K562 (cell line): ENCODE data around the gene PLOD1. TPM values are rescaled to one million over a fixed set of nuclear protein-coding genes. Genes with fewer than 3 reads are reported as not detected.

Source experiments
- BHLHE40 ChIP-seq: IDR thresholded peaks from 2 replicates; pipeline ENCODE4 v1.6.1; 2011; ENCODE audit warnings: low read length, improper control_type of control experiment
- BMI1 ChIP-seq: fragments of 150-350 bp; IDR thresholded peaks from 2 replicates; pipeline ENCODE4 v1.6.1; 2014; ENCODE audit warnings: low read length
- CBFA2T3 ChIP-seq: fragments of 450-650 bp; IDR thresholded peaks from 2 replicates; pipeline ENCODE4 v1.6.1; 2017
- EP400 ChIP-seq: fragments of 450-650 bp; IDR thresholded peaks from 2 replicates; pipeline ENCODE4 v1.6.1; 2017; ENCODE audit warnings: antibody characterized with exemption, mild to moderate bottlenecking, moderate library complexity
- GTF2A2 ChIP-seq: IDR thresholded peaks from 2 replicates; pipeline ENCODE4 v1.6.1; 2016; ENCODE audit warnings: mild to moderate bottlenecking, missing genetic modification characterization, missing compliant biosample characterization
- KDM1A ChIP-seq, 2 experiments: fragments of 450-650 bp; IDR thresholded peaks; 2 replicates each; pipeline ENCODE4 v1.6.1; 2016; ENCODE audit warnings: mild to moderate bottlenecking in 2 of 2
- KLF10 ChIP-seq: fragments of 250-450 bp; sonication (Bioruptor Pico); IDR thresholded peaks from 2 replicates; pipeline ENCODE4 v1.6.1; 2021; ENCODE audit warnings: matching md5 sums
- MCM2 ChIP-seq: fragments of 450-650 bp; IDR thresholded peaks from 2 replicates; pipeline ENCODE4 v1.6.1; 2017; ENCODE audit warnings: low read depth, mild to moderate bottlenecking
- MED1 ChIP-seq: sonication (generic); formaldehyde crosslinking; IDR thresholded peaks from 2 replicates; pipeline ENCODE4 v1.8.1; 2023; ENCODE audit warnings: missing genetic modification reagents, borderline replicate concordance
- POLR3G ChIP-seq: IDR thresholded peaks from 2 replicates; pipeline ENCODE4 v1.6.1; 2011; ENCODE audit not compliant: insufficient read length, insufficient replicate concordance; ENCODE audit errors: extremely low read depth
- RAD51 ChIP-seq: fragments of 450-650 bp; IDR thresholded peaks from 2 replicates; pipeline ENCODE4 v1.7.1; 2016; ENCODE audit warnings: low read depth, mild to moderate bottlenecking, borderline replicate concordance
- RBM39 ChIP-seq: fragments of 200-400 bp; formaldehyde crosslinking; optimal IDR thresholded peaks from 2 replicates; pipeline ENCODE3; 2018; ENCODE audit warnings: low read depth, low read length
- TCF7L2 ChIP-seq: fragments of 150-350 bp; IDR thresholded peaks from 2 replicates; pipeline ENCODE4 v1.6.1; 2016; ENCODE audit warnings: low read depth, mild to moderate bottlenecking, low read length, moderate library complexity
- TGIF2 ChIP-seq: sonication (generic); formaldehyde crosslinking; IDR thresholded peaks from 2 replicates; pipeline ENCODE4 v1.8.1; 2022; ENCODE audit warnings: mild to moderate bottlenecking, missing genetic modification reagents, moderate library complexity
- ZBTB2 ChIP-seq: fragments of 450-650 bp; IDR thresholded peaks from 2 replicates; pipeline ENCODE4 v1.6.1; 2016; ENCODE audit warnings: antibody characterized with exemption
- ZNF668 ChIP-seq: fragments of 250-450 bp; sonication (Bioruptor Pico); IDR thresholded peaks from 2 replicates; pipeline ENCODE4 v1.8.0; 2022; ENCODE audit warnings: mild to moderate bottlenecking, inconsistent platforms
- ZNF77 ChIP-seq: fragments of 250-450 bp; sonication (Bioruptor Pico); IDR thresholded peaks from 2 replicates; pipeline ENCODE4 v1.5.0; 2020
- polyA plus RNA-seq, 8 experiments: library from polyadenylated mRNA; depleted of rRNA in 4 of 8; stranded (reverse) in 5 of 8; unstranded in 3 of 8; fragments of >200 nt; fragmentation: Nextera tagmentation in 2 of 8; fragmentation: Illumina TruSeq in 1 of 8; extraction: Ambion mirVana in 2 of 8; extraction: Trizol in 1 of 8; gene quantifications; 2 replicates each; pipeline versions ENCODE4 v1.2.1 to v1.2.3, GENCODE V29; 2011 to 2014; ENCODE audit warnings: inconsistent platforms in 1 of 8, missing spikeins in 1 of 8
- total RNA-seq, 7 experiments: library from RNA; depleted of rRNA in 6 of 7; stranded (reverse); fragments of >200 nt in 6 of 7; fragmentation: Illumina TruSeq in 2 of 7; extraction: Trizol in 2 of 7; gene quantifications; 2 replicates each; pipeline versions ENCODE4 v1.2.1 to v1.2.3, GENCODE V29; 2011 to 2021; ENCODE audit warnings: low replicate concordance in 1 of 7
- TF ChIP-seq, protein P1 (sequence below): IDR thresholded peaks from 2 replicates; pipeline ENCODE4 v1.6.1; 2014; ENCODE audit warnings: antibody characterized with exemption
- TF ChIP-seq, protein P2 (sequence below): fragments of 450-650 bp; IDR thresholded peaks from 2 replicates; pipeline ENCODE4 v1.6.1; 2016; ENCODE audit warnings: borderline replicate concordance
- TF ChIP-seq, protein P3 (sequence below): sonication (generic); formaldehyde crosslinking; IDR thresholded peaks from 2 replicates; pipeline ENCODE4 v1.8.0; 2023; ENCODE audit warnings: missing genetic modification reagents, mild to moderate bottlenecking, borderline replicate concordance

PLOD1 gene
- total and polyA plus RNA-seq, 9 of the 15 experiments (the other 6 are each of a cell fraction or from before 2014, with no cell fraction given), result 16.6 to 90.8 (median 52.7) TPM

GRCh38 chr1:12005488-12006166, 71.1 kb downstream of the PLOD1 start (continued):
- TF ChIP-seq TGIF2 (no peak), ZBTB2 (peak; percentile 78; the same call in 1 of the 2 replicates), MCM2 (no peak), TCF7L2 (no peak), KLF10 (CRISPR knock-in tag) (no peak), EP400 (peak; percentile 73; the same call in 1 of the 2 replicates), GTF2A2 (tag) (no peak), POLR3G (no peak), ZNF668 (no peak), BMI1 (no peak), KDM1A (IDR thresholded peaks at IDR 0.05) (peak; percentile 67 to 87; a peak in 3 of 4 replicates), BHLHE40 (peak; percentile 73), RBM39 (no peak), CBFA2T3 (peak; percentile 98), RAD51 (no peak), ZNF77 (no peak), MED1 (CRISPR knock-in tag) (no peak)
- TF ChIP-seq, protein P1, sequence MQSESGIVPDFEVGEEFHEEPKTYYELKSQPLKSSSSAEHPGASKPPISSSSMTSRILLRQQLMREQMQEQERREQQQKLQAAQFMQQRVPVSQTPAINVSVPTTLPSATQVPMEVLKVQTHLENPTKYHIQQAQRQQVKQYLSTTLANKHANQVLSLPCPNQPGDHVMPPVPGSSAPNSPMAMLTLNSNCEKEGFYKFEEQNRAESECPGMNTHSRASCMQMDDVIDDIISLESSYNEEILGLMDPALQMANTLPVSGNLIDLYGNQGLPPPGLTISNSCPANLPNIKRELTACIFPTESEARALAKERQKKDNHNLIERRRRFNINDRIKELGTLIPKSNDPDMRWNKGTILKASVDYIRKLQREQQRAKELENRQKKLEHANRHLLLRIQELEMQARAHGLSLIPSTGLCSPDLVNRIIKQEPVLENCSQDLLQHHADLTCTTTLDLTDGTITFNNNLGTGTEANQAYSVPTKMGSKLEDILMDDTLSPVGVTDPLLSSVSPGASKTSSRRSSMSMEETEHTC, result no peak; the same call in 1 of the 2 replicates
- TF ChIP-seq, protein P2, sequence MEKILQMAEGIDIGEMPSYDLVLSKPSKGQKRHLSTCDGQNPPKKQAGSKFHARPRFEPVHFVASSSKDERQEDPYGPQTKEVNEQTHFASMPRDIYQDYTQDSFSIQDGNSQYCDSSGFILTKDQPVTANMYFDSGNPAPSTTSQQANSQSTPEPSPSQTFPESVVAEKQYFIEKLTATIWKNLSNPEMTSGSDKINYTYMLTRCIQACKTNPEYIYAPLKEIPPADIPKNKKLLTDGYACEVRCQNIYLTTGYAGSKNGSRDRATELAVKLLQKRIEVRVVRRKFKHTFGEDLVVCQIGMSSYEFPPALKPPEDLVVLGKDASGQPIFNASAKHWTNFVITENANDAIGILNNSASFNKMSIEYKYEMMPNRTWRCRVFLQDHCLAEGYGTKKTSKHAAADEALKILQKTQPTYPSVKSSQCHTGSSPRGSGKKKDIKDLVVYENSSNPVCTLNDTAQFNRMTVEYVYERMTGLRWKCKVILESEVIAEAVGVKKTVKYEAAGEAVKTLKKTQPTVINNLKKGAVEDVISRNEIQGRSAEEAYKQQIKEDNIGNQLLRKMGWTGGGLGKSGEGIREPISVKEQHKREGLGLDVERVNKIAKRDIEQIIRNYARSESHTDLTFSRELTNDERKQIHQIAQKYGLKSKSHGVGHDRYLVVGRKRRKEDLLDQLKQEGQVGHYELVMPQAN, result peak; percentile 57; the same call in 1 of the 2 replicates
- TF ChIP-seq, protein P3, sequence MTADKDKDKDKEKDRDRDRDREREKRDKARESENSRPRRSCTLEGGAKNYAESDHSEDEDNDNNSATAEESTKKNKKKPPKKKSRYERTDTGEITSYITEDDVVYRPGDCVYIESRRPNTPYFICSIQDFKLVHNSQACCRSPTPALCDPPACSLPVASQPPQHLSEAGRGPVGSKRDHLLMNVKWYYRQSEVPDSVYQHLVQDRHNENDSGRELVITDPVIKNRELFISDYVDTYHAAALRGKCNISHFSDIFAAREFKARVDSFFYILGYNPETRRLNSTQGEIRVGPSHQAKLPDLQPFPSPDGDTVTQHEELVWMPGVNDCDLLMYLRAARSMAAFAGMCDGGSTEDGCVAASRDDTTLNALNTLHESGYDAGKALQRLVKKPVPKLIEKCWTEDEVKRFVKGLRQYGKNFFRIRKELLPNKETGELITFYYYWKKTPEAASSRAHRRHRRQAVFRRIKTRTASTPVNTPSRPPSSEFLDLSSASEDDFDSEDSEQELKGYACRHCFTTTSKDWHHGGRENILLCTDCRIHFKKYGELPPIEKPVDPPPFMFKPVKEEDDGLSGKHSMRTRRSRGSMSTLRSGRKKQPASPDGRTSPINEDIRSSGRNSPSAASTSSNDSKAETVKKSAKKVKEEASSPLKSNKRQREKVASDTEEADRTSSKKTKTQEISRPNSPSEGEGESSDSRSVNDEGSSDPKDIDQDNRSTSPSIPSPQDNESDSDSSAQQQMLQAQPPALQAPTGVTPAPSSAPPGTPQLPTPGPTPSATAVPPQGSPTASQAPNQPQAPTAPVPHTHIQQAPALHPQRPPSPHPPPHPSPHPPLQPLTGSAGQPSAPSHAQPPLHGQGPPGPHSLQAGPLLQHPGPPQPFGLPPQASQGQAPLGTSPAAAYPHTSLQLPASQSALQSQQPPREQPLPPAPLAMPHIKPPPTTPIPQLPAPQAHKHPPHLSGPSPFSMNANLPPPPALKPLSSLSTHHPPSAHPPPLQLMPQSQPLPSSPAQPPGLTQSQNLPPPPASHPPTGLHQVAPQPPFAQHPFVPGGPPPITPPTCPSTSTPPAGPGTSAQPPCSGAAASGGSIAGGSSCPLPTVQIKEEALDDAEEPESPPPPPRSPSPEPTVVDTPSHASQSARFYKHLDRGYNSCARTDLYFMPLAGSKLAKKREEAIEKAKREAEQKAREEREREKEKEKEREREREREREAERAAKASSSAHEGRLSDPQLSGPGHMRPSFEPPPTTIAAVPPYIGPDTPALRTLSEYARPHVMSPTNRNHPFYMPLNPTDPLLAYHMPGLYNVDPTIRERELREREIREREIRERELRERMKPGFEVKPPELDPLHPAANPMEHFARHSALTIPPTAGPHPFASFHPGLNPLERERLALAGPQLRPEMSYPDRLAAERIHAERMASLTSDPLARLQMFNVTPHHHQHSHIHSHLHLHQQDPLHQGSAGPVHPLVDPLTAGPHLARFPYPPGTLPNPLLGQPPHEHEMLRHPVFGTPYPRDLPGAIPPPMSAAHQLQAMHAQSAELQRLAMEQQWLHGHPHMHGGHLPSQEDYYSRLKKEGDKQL (CRISPR knock-in tag), result no peak
